Measurements from ENCODE around the gene UBE2G2. TPM values are rescaled to one million over a fixed set of nuclear protein-coding genes. Genes with fewer than 3 reads are reported as not detected.
A peak's percentile ranks its signal among the peaks of the same experiment; 100 is the strongest.

UBE2G2 gene
- total RNA-seq = 10 to 100 TPM; 40.8 to 78.0 (median 60.5) TPM

DNA sequence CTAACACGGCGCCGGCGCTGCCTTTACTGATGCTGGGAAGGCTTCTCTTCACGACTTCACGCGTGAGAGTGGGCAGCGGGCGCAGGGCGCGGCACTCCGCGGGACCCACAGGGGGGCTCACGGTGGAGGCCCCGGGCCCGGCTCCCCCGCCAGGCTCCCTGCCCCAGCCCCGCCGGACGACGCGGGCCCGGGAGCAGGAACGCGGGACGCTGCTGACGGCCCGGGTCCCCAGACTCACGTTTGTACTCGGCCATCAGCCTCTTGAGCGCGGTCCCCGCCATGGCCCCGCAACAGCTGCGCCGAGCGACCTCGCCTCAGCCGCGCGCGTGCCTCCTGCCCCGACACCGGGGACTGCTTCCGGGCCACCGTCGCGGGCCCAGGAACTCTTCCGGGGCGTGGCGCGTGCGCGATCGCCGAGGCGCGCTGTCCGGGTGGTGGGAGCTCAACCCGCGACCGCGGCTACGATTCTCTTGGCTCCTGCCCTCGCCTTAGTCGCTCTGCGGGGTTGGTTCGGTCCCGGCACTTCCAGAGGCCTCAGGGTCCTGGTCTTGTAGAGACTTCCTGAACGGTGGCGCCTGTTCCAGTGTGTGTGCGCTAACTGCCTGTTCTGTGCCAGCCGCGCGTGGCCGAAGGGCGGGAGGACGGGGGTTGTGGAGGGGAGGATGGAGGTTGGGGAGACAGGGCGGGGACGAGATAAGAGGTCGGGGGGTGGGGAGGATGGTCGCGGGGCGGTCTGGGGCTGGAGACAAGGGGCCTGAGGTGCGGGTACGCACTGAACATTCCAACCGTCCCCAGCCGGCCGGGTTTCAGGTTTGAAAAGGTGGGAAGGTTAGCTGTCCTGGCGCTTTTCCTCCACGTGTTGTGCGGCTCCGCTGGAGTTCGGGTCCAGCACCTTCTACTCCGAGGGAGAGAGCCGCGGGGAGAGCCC lies at the start of gene UBE2G2:
Gene UBE2G2, minus strand, starts transcription at position 353 of the 928 bp plus-strand sequence. Its CDS starts 72 bp downstream, at position 281.
- intact Hi-C loops (cut with DNase I; ENCODE audit: low total_unique reads) = no loop called here
- WGBS, 2 donors (ENCODE audit: low coverage in 1 of 2) = 1% methylated on average over 62 of the region's 97 CpGs; no CpG with 5 or more reads in 1 of the 2 donors

GRCh38 chr21:44850905-44851657 lies 49.5 kb upstream of the UBE2G2 start:
- DNase-seq = no peak
- WGBS, 2 donors (ENCODE audit: low coverage in 1 of 2) = 85 to 88% methylated on average over 14 to 26 of the region's 26 CpGs
- Histone ChIP-seq H3K27ac (peak overlapping the region in 2 of 4 donors; percentile 68), H3K4me3 (no peak overlapping the region), H3K4me1 (peaks cover 8 to 63% (median 50%) of the 10 kb centered on the region in 4 donors), H3K27me3 (no peaks in the 10 kb centered on the region), H3K36me3 (peaks cover 0 to 31% (median 15%) of the 10 kb centered on the region in 4 donors), H3K9me3 (no peaks in the 10 kb centered on the region)
- in situ Hi-C loops (cut with MboI; ENCODE audit: low pct_ligation_motif_present in 1 of 4, low pct_unique_long_range_greater_than_20kb in 1 of 4, low sequenced_read_pairs in 3 of 4) (no loop called here), intact Hi-C loops (cut with DNase I; ENCODE audit: low total_unique reads) (no loop called here)
- no peak for TF ChIP-seq POLR2AphosphoS5 (IDR thresholded peaks at IDR 0.05)
- TF ChIP-seq, protein P1, sequence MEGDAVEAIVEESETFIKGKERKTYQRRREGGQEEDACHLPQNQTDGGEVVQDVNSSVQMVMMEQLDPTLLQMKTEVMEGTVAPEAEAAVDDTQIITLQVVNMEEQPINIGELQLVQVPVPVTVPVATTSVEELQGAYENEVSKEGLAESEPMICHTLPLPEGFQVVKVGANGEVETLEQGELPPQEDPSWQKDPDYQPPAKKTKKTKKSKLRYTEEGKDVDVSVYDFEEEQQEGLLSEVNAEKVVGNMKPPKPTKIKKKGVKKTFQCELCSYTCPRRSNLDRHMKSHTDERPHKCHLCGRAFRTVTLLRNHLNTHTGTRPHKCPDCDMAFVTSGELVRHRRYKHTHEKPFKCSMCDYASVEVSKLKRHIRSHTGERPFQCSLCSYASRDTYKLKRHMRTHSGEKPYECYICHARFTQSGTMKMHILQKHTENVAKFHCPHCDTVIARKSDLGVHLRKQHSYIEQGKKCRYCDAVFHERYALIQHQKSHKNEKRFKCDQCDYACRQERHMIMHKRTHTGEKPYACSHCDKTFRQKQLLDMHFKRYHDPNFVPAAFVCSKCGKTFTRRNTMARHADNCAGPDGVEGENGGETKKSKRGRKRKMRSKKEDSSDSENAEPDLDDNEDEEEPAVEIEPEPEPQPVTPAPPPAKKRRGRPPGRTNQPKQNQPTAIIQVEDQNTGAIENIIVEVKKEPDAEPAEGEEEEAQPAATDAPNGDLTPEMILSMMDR (IDR thresholded peaks at IDR 0.05) = no peak
- TF ChIP-seq EP300 (IDR thresholded peaks at IDR 0.05; ENCODE audit: low read depth) = no peak
- TF ChIP-seq POLR2A (IDR thresholded peaks at IDR 0.05) = no peak

More for the DNA sequence above, at the start of gene UBE2G2:
- in situ Hi-C loops (cut with MboI; ENCODE audit: low pct_ligation_motif_present in 1 of 4, low pct_unique_long_range_greater_than_20kb in 1 of 4, low sequenced_read_pairs in 3 of 4) = loop anchor here in 1 of 4 donors (25.0 kb wide), 1 partner anchor 136 kb away; the partner anchor contains the start of gene SLX9
- H3K36me3 ChIP-seq = peaks cover 0 to 12% (median 3%) of the 10 kb centered on the region in 4 donors
- H3K9me3 ChIP-seq = no peaks in the 10 kb centered on the region
- no peaks in the 10 kb centered on the region for H3K27me3 ChIP-seq
- H3K4me1 ChIP-seq = peaks cover 15 to 25% (median 23%) of the 10 kb centered on the region in 4 donors
- H3K4me3 ChIP-seq = peak within 1 kb of the TSS; percentile 53 to 93 (median 91)
- TF ChIP-seq EP300 (IDR thresholded peaks at IDR 0.05; ENCODE audit: low read depth) (no peak), POLR2AphosphoS5 (IDR thresholded peaks at IDR 0.05) (peak; percentile 82 to 92 (median 84)), POLR2A (IDR thresholded peaks at IDR 0.05) (peak; percentile 59)
- TF ChIP-seq, protein P1 (IDR thresholded peaks at IDR 0.05) = peak in 2 of 5 experiments; percentile 6 to 7
- peak; percentile 84 for DNase-seq
- peak within 1 kb of the TSS; percentile 78 to 90 (median 82) for H3K27ac ChIP-seq

DNA sequence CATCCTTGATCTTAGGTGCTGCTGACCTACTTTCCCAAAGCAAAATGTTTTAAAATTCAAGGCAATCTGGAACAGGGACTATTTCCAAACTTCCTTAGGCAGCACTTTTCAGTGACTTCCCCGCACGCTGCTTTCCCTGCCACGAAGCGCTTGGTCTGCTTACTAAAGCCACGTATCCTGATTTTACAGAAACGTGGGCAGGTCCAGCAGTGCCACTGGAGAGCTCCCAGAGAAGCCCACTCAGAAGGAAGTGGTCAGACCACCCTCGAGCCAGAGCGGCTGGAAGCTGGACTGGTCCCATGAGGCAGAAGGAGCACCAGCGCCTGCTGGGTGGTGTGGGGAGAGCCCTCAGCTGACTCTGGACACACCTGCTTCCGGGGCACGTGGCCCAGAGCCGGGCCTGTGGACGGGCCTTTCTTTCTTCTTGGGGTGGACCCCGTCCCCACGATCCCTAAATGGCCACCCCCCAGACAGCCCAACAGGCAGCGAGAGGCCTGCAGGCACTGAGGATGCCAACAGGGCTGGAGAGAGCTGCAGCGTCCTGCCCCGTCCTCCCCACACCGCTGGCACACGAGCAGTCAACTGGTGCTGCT lies 48.7 kb upstream of the UBE2G2 start:
- WGBS, 2 donors (ENCODE audit: low coverage in 1 of 2) = 71% methylated on average over 14 of the region's 20 CpGs; no CpG with 5 or more reads in 1 of the 2 donors
- intact Hi-C loops (cut with DNase I; ENCODE audit: low total_unique reads) = no loop called here
- DNase-seq = peak; percentile 42
- H3K36me3 ChIP-seq = peaks cover 0 to 24% (median 12%) of the 10 kb centered on the region in 4 donors
- no peaks in the 10 kb centered on the region for H3K27me3 ChIP-seq
- H3K9me3 ChIP-seq = no peaks in the 10 kb centered on the region
- peaks cover 15 to 71% (median 58%) of the 10 kb centered on the region in 4 donors for H3K4me1 ChIP-seq
- no peak overlapping the region for H3K4me3 ChIP-seq
- in situ Hi-C loops (cut with MboI; ENCODE audit: low pct_ligation_motif_present in 1 of 4, low pct_unique_long_range_greater_than_20kb in 1 of 4, low sequenced_read_pairs in 3 of 4) = no loop called here
- TF ChIP-seq EP300 (IDR thresholded peaks at IDR 0.05; ENCODE audit: low read depth) (no peak), POLR2A (IDR thresholded peaks at IDR 0.05) (no peak), POLR2AphosphoS5 (IDR thresholded peaks at IDR 0.05) (no peak)
- TF ChIP-seq, protein P1 (IDR thresholded peaks at IDR 0.05) = no peak
- H3K27ac ChIP-seq = peak overlapping the region; percentile 54 to 68 (median 62)
